Testis (tissue), 3 donors: Measurements from ENCODE around the gene TFF3. TPM values are rescaled to one million over a fixed set of nuclear protein-coding genes. Genes with fewer than 3 reads are reported as not detected.

ENCODE experiments used
- DNase-seq: peaks from one replicate; pipeline ENCODE4 v3.0.0-alpha.2; 2019
- H3K27ac ChIP-seq, 2 donors: fragments of 200-600 bp; sonication (generic); one replicate each; pipeline ENCODE4 v1.5.1; 2019
- H3K27me3 ChIP-seq: fragments of 200-600 bp; sonication (generic); one replicate; pipeline ENCODE4 v1.5.1; 2019
- H3K36me3 ChIP-seq: fragments of 200-600 bp; sonication (generic); one replicate; pipeline ENCODE4 v1.5.1; 2017; ENCODE audit warnings: low read depth; ENCODE audit errors: missing control alignments
- H3K4me1 ChIP-seq: fragments of 200-600 bp; sonication (generic); one replicate; pipeline ENCODE4 v1.5.1; 2019
- H3K4me3 ChIP-seq, 2 donors: fragments of 200-600 bp; sonication (generic); one replicate each; pipeline ENCODE4 v1.5.1; 2017 to 2019
- H3K9me3 ChIP-seq: fragments of 200-600 bp; sonication (generic); one replicate; pipeline ENCODE4 v1.5.1; 2017
- POLR2A ChIP-seq: fragments of 450-650 bp; IDR thresholded peaks from one replicate; pipeline ENCODE4 v1.6.1; 2017; ENCODE audit warnings: antibody characterized with exemption, mild to moderate bottlenecking, moderate library complexity
- WGBS, 2 donors: methylation state at CpG; one replicate each; pipeline ENCODE4 v1.1.5; 2018; 5-methylcytosine and 5-hydroxymethylcytosine counted together
- intact Hi-C: fragments of 100-400 bp; cut with DNase I; formaldehyde crosslinking; loops from one replicate; pipeline ENCODE4 v1.15.1; 2023; ENCODE audit warnings: low total_unique reads
- polyA plus RNA-seq: library from polyadenylated mRNA; stranded (reverse); fragments of 350-450 nt; fragmentation: Illumina TruSeq; extraction: RNeasy Lipid Tissue Mini Kit (QIAGEN cat#74804); gene quantifications from one replicate; pipeline ENCODE4 v1.2.3, GENCODE V29; 2014; ENCODE audit warnings: low read depth, low replicate concordance; ENCODE audit not compliant: insufficient read depth
- total RNA-seq, 2 donors: library from RNA; depleted of rRNA; stranded (reverse); fragments of >200 nt; gene quantifications; one replicate each; pipeline ENCODE4 v1.2.3, GENCODE V29; 2016
- TF ChIP-seq, protein P1 (sequence below), 3 experiments: fragments of 450-650 bp in 2 of 3; fragments of 200-600 bp in 1 of 3; sonication (generic) in 1 of 3; IDR thresholded peaks; one replicate each; pipeline ENCODE4 v1.5.1; 2016 to 2019; ENCODE audit warnings: antibody characterized with exemption in 3 of 3, mild to moderate bottlenecking in 2 of 3, moderate library complexity in 1 of 3

TFF3 gene
- total and polyA plus RNA-seq, 3 donors from 2014 or later: 3.9 to 12.9 (median 11.5) TPM

DNA sequence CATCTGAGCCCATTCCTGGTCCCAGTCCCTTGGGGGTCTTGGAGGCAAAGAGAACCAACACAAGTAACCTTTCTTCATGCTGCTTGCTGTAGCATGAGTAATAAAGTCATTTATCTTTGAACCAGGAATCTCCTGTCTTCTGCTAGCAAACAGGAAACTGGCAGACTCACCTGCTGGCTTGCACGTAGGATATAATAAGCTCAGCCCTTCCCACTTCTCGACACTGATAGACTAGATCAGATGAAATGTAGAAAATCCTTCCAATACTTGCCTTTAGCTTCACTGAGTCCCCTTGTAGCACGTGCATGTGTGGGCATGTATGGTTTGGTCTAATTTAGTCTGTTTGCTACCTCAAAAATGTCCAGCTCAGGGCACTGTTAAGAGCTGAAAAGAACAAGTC, 42.1 kb upstream of the TFF3 start:
- WGBS, 2 donors: 73 to 84% methylated on average over 3 of the region's 3 CpGs
- no peak for DNase-seq
- Histone ChIP-seq H3K9me3 (no peaks in the 10 kb centered on the region), H3K27ac (no peak overlapping the region), H3K4me1 (no peaks in the 10 kb centered on the region), H3K27me3 (no peaks in the 10 kb centered on the region), H3K4me3 (no peak overlapping the region), H3K36me3 (no peaks in the 10 kb centered on the region)
- intact Hi-C loops: no loop called here
- TF ChIP-seq POLR2A: no peak
- TF ChIP-seq, protein P1, sequence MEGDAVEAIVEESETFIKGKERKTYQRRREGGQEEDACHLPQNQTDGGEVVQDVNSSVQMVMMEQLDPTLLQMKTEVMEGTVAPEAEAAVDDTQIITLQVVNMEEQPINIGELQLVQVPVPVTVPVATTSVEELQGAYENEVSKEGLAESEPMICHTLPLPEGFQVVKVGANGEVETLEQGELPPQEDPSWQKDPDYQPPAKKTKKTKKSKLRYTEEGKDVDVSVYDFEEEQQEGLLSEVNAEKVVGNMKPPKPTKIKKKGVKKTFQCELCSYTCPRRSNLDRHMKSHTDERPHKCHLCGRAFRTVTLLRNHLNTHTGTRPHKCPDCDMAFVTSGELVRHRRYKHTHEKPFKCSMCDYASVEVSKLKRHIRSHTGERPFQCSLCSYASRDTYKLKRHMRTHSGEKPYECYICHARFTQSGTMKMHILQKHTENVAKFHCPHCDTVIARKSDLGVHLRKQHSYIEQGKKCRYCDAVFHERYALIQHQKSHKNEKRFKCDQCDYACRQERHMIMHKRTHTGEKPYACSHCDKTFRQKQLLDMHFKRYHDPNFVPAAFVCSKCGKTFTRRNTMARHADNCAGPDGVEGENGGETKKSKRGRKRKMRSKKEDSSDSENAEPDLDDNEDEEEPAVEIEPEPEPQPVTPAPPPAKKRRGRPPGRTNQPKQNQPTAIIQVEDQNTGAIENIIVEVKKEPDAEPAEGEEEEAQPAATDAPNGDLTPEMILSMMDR (IDR thresholded peaks at IDR 0.05): no peak

DNA sequence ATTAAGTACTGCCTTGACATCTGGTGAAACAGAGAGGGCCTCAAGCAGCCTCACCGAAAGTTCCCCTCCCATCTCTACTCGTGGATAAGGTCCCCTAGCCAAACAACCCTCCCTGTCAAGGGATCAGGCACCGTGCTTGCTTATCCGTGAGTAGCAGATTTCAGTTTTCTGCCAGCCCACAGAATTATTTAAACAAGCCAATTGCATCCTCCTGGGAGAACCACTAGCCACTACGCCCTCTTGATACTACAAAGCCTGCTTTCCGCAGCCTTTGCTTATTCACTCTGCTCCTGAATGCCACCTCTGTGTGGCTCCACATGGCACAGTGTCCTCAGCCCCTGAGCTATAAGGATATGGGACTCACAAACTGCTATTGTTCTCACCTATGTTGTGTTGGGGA, 41.4 kb upstream of the TFF3 start:
- WGBS, 2 donors: 58 to 71% methylated on average over 6 of the region's 6 CpGs
- intact Hi-C loops: no loop called here
- Histone ChIP-seq H3K27me3 (no peaks in the 10 kb centered on the region), H3K36me3 (no peaks in the 10 kb centered on the region), H3K9me3 (no peaks in the 10 kb centered on the region), H3K27ac (no peak overlapping the region), H3K4me3 (no peak overlapping the region), H3K4me1 (no peaks in the 10 kb centered on the region)
- no peak for DNase-seq
- TF ChIP-seq POLR2A: no peak
- TF ChIP-seq, protein P1 (IDR thresholded peaks at IDR 0.05): no peak

DNA sequence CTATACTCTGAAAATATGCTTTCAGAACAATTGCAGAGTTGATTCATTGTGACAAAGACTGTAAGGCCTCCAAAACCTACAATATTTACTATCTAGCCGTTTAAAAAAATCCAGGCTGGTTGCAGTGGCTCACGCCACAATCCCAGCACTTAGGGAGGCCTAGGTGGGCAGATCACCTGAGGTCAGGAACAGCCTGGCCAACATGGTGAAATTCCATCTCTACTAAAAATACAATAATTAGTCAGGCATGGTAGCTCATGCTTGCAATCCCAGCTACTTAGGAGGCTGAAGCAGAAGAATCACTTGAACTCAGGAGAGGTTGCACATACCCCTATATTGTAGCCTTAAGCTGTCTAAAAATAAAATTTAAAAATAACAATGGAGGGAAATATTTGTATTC, 40.8 kb upstream of the TFF3 start:
- no peak for TF ChIP-seq POLR2A
- TF ChIP-seq, protein P1 (IDR thresholded peaks at IDR 0.05): no peak
- 91 to 95% methylated on average over 2 of the region's 2 CpGs for WGBS, 2 donors
- H3K27ac ChIP-seq: no peak overlapping the region

DNA sequence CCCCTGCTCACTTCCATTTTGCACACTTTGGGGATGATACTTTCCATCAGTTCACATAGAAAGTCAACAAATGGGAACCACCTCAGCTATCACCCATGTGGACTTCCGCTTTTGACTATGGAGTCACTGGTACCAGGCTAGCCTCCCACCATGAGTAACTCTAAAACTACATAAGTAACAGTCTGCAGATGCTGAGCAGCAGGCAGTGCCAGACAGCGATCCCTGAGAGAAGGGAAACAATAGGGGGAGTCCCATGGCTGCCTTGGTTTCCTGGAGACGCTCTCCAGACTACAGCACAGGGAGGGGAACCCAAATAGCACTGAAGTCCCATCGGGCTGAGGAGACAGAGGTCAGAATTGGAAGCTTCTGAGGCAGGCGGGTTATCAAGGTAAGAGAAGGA, 38.4 kb upstream of the TFF3 start:
- H3K4me1 ChIP-seq: no peaks in the 10 kb centered on the region
- intact Hi-C loops: no loop called here
- H3K36me3 ChIP-seq: no peaks in the 10 kb centered on the region
- no peaks in the 10 kb centered on the region for H3K27me3 ChIP-seq
- H3K4me3 ChIP-seq: no peak overlapping the region
- no peak for DNase-seq
- TF ChIP-seq, protein P1 (IDR thresholded peaks at IDR 0.05): no peak
- TF ChIP-seq POLR2A: no peak
- no peaks in the 10 kb centered on the region for H3K9me3 ChIP-seq
- no peak overlapping the region for H3K27ac ChIP-seq
- WGBS, 2 donors: 89% methylated on average over 5 of the region's 5 CpGs

More for the DNA sequence above, 40.8 kb upstream of the TFF3 start:
- Histone ChIP-seq H3K36me3 (no peaks in the 10 kb centered on the region), H3K4me1 (no peaks in the 10 kb centered on the region), H3K4me3 (no peak overlapping the region), H3K27me3 (no peaks in the 10 kb centered on the region), H3K9me3 (no peaks in the 10 kb centered on the region)
- intact Hi-C loops: no loop called here
- DNase-seq: no peak

DNA sequence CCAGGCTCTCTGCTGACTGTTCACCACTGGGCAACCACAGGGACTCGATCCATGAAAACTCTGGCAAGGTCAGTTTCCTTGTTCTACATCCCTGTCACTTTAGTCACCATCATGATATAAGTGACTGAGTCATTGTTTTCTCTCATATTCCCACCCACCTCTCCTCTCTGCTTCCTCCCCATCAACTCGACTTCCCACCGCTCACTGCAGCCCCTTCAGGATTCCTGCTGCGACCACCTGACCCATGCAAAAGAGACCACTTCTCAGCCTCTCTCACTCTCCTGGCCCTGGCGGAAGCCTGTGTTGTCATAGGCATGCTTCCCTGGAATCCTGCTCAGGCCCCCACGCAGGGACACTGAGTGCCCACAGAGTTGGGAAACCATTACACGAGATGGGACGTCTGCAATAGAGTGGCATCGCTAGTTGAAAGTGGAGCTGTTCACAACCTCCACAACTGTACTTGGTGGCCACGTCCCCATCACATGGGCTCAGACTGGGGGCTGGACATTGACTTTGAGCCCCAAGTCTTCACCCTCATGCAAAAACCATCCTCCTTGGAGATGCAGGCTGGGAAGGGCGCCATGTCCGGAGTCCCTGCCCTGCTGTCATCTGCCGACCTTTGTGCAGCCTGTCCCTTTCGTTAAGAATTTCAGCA, 37.4 kb upstream of the TFF3 start:
- no peaks in the 10 kb centered on the region for H3K36me3 ChIP-seq
- no peaks in the 10 kb centered on the region for H3K9me3 ChIP-seq
- WGBS, 2 donors: 88 to 90% methylated on average over 11 to 14 of the region's 14 CpGs
- no peak overlapping the region for H3K27ac ChIP-seq
- no peaks in the 10 kb centered on the region for H3K27me3 ChIP-seq
- no peak for DNase-seq
- no peak overlapping the region for H3K4me3 ChIP-seq
- no peaks in the 10 kb centered on the region for H3K4me1 ChIP-seq
- intact Hi-C loops: no loop called here
- TF ChIP-seq, protein P1 (IDR thresholded peaks at IDR 0.05): no peak
- TF ChIP-seq POLR2A: no peak
